Mucosa of descending colon (tissue), 3 donors: ENCODE results near the gene MAN1A2. TPM values are rescaled to one million over a fixed set of nuclear protein-coding genes. Genes with fewer than 3 reads are reported as not detected.
A peak's percentile ranks its signal among the peaks of the same experiment; 100 is the strongest.
"Not testable (repeated sequence)": the region's sequence is repeated elsewhere in the genome, so short reads cannot be mapped to it uniquely, and the experiment has no call there.

Source experiments
- ATAC-seq: fragments of 200-7000 bp; cut with Tn5 transposase; one replicate; pipeline ENCODE4 v1.9.1; 2020; ENCODE audit warnings: mild to moderate bottlenecking, moderate library complexity
- DNase-seq, 3 donors: peaks; one replicate each; pipeline ENCODE4 v3.0.0-alpha.2; 2020
- H3K36me3 ChIP-seq: fragments of 200-600 bp; one replicate; pipeline ENCODE4 v1.8.0; 2021; ENCODE audit warnings: low read depth, mild to moderate bottlenecking
- H3K4me1 ChIP-seq: fragments of 200-600 bp; one replicate; pipeline ENCODE4 v1.8.0; 2021; ENCODE audit warnings: low read depth, mild to moderate bottlenecking
- H3K4me3 ChIP-seq: fragments of 200-600 bp; one replicate; pipeline ENCODE4 v1.8.0; 2021; ENCODE audit warnings: mild to moderate bottlenecking
- H3K9me3 ChIP-seq: fragments of 200-600 bp; one replicate; pipeline ENCODE4 v1.8.0; 2021; ENCODE audit warnings: mild to moderate bottlenecking
- intact Hi-C, 2 donors: fragments of 100-400 bp; cut with DNase I in 1 of 2; cut with micrococcal nuclease in 1 of 2; formaldehyde crosslinking; loops; one replicate each; pipeline versions ENCODE4 v1.11.0 to v1.11.1; 2022; cut with DNase I, micrococcal nuclease
- total RNA-seq, 3 donors: library from RNA; stranded (reverse); fragmentation: NEBNext Ultra II Directional in 2 of 3; extraction: Animal tissue kit (Norgen Biotek cat#: 25700) in 2 of 3; gene quantifications; one replicate each; pipeline versions ENCODE4 v1.2.1 to v1.2.4, GENCODE V29; 2021 to 2023
- TF ChIP-seq, protein P1 (sequence below): fragments of 200-600 bp; IDR thresholded peaks from one replicate; pipeline ENCODE4 v1.8.0; 2022; ENCODE audit warnings: antibody characterized with exemption, mild to moderate bottlenecking
- donor health status: DM: no; HTN: no; CAD: no; lungs with moderate emphysema.
- donor health status: DM: no; HTN: no; CAD: no.
- donor health status: DM: no; HTN: yes; CAD: no.

The MAN1A2 gene
- total RNA-seq, 3 donors from 2014 or later = 29.1 to 59.6 (median 32.4) TPM

DNA sequence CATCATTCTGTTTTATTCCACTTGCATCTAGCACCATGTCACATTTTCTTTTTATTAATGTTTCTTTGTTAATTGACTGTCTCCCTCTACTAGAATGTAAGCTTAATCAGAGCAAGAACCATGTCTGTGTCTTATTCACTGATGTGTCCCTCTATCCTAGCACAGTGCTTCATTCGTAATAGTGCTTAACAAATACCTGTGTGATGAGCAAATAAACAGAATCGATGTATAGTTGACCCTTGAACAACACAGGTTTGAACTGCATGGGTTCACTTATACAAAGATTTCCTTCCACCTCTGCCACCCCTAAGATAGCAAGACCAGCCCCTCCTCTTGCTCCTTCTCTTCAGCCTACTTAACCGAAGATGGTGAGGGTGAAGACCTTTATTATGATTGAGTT lies 42.9 kb upstream of the MAN1A2 start:
- intact Hi-C loops = no loop called here
- ATAC-seq = no peak
- H3K4me3 ChIP-seq = no peak overlapping the region
- H3K9me3 ChIP-seq = no peaks in the 10 kb centered on the region
- DNase-seq = no peak
- H3K36me3 ChIP-seq = no peaks in the 10 kb centered on the region
- no peaks in the 10 kb centered on the region for H3K4me1 ChIP-seq
- TF ChIP-seq, protein P1, sequence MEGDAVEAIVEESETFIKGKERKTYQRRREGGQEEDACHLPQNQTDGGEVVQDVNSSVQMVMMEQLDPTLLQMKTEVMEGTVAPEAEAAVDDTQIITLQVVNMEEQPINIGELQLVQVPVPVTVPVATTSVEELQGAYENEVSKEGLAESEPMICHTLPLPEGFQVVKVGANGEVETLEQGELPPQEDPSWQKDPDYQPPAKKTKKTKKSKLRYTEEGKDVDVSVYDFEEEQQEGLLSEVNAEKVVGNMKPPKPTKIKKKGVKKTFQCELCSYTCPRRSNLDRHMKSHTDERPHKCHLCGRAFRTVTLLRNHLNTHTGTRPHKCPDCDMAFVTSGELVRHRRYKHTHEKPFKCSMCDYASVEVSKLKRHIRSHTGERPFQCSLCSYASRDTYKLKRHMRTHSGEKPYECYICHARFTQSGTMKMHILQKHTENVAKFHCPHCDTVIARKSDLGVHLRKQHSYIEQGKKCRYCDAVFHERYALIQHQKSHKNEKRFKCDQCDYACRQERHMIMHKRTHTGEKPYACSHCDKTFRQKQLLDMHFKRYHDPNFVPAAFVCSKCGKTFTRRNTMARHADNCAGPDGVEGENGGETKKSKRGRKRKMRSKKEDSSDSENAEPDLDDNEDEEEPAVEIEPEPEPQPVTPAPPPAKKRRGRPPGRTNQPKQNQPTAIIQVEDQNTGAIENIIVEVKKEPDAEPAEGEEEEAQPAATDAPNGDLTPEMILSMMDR = no peak

- intact Hi-C loops, H3K9me3 ChIP-seq, H3K4me1 ChIP-seq, ATAC-seq, H3K4me3 ChIP-seq, DNase-seq, H3K36me3 ChIP-seq: not testable (repeated sequence)
These were observed 41.2 kb upstream of the MAN1A2 start for GRCh38 chr1:117326035-117326434.

DNA sequence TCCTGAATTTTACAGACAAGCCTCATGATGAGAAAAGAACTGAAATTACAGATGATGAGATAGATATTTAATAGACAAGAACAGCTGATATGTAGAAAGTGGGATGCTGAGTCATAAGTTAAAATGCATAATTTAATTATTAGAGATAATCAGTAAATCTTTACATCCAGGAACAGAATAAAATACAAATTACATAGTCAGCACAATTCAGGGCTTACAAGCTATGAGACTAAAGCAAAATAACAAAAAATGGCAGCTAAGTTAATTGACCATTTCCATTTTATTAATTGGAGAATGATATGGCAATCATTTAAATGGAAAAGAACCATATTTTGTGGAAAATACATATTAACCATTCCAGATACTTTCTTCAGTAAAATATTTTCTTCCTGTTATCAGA lies 40.2 kb upstream of the MAN1A2 start:
- no peak overlapping the region for H3K4me3 ChIP-seq
- H3K4me1 ChIP-seq = no peaks in the 10 kb centered on the region
- TF ChIP-seq, protein P1 = no peak
- H3K9me3 ChIP-seq = no peaks in the 10 kb centered on the region
- intact Hi-C loops = no loop called here
- DNase-seq (no peak), ATAC-seq (no peak)
- H3K36me3 ChIP-seq = no peaks in the 10 kb centered on the region

GRCh38 chr1:117335376-117336086 lies 31.7 kb upstream of the MAN1A2 start:
- no peaks in the 10 kb centered on the region for H3K9me3 ChIP-seq
- DNase-seq (no peak), ATAC-seq (no peak)
- peaks cover 6% of the 10 kb centered on the region for H3K4me1 ChIP-seq
- H3K4me3 ChIP-seq = no peak overlapping the region
- no peaks in the 10 kb centered on the region for H3K36me3 ChIP-seq
- TF ChIP-seq, protein P1 = no peak
- intact Hi-C loops = no loop called here

- Histone ChIP-seq H3K9me3 (no peaks in the 10 kb centered on the region), H3K36me3 (no peaks in the 10 kb centered on the region), H3K4me3 (no peak overlapping the region), H3K4me1 (peaks cover 10% of the 10 kb centered on the region)
- TF ChIP-seq, protein P1 = no peak
- DNase-seq = no peak
- intact Hi-C loops = no loop called here
- no peak for ATAC-seq
These were observed 31.0 kb upstream of the MAN1A2 start for GRCh38 chr1:117336088-117336817.

DNA sequence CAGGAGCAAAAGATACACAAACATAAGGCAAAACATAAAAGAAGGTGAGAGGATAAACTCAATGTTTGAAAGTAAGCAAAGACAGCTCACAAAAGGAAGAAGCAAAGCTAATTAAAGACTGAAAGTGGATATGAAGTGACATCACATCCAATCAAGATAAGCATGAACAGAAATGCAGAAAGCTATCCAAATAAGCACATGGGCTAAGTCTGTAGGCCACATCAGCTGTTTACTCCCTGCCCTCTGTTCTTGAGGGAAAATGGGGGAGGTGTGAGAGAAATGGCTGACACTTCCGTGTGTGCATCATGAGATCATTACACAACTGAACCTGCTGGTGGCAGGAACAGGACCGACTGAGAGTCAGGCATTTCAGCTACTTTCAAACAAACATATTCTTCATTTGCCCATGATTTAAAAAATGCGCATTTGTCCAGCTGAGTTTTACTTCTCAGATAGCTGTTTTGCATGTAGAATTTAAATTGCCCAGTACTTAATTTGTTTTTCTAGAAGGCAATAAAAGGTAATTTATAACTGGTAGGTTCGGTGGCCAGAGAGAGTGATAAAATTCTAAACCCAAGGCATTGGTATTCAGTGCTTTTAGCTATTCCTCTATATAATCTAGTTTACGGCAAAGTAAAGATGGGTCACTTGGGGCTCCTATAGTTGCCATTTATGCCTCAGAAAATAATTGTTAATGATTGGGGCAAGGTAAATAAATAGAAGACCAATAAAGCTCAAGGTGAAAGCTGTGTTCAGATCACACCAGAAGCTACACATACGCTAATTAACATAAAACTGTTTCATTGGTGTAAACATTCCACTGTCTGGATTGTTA lies 27.2 kb upstream of the MAN1A2 start:
- no peak overlapping the region for H3K4me3 ChIP-seq
- intact Hi-C loops = no loop called here
- DNase-seq (peak in 1 of 3 donors; percentile 65), ATAC-seq (peak; percentile 98)
- H3K36me3 ChIP-seq = no peaks in the 10 kb centered on the region
- TF ChIP-seq, protein P1 = no peak
- no peaks in the 10 kb centered on the region for H3K9me3 ChIP-seq
- peaks cover 12% of the 10 kb centered on the region for H3K4me1 ChIP-seq
